H1 (cell line): ENCODE measurements around the gene MACROD1. TPM values are rescaled to one million over a fixed set of nuclear protein-coding genes. Genes with fewer than 3 reads are reported as not detected.
A peak's percentile ranks its signal among the peaks of the same experiment; 100 is the strongest.

Source experiments
- CTCF ChIA-PET: fragments of 300-600 bp; sonication (Branson Sonifier 250); formaldehyde crosslinking; loops from one replicate; lab custom pipeline; 2021; ENCODE audit not compliant: partially characterized antibody; lab: Charles Lee
- POLR2A ChIA-PET: fragments of 300-600 bp; sonication (Branson Sonifier 250); formaldehyde crosslinking; loops from one replicate; lab custom pipeline; 2021; ENCODE audit warnings: inconsistent platforms; ENCODE audit not compliant: partially characterized antibody; lab: Charles Lee
- DNase-seq, 2 experiments: peaks; one replicate each; pipeline versions ENCODE4 v3.0.0 to v3.0.0-alpha.2; 2010 to 2022; ENCODE audit warnings: low spot score in 2 of 2, low read depth in 1 of 2, mixed read lengths in 1 of 2
- FAIRE-seq: peaks from 2 replicates; lab custom pipeline; 2011; peaks lifted over from hg19 to GRCh38; lab: Jason Lieb, UNC
- H2AFZ ChIP-seq: 2 replicates; pipeline ENCODE4 v1.8.1; 2012; ENCODE audit warnings: low read length, inconsistent platforms
- H2AK5ac ChIP-seq: 2 replicates; pipeline ENCODE4 v1.6.1; 2013; ENCODE audit warnings: low read depth, low read length
- H2BK120ac ChIP-seq: replicated peaks from 2 replicates; pipeline ENCODE3; 2013; ENCODE audit warnings: low read depth, low read length, inconsistent platforms
- H2BK12ac ChIP-seq: 2 replicates; pipeline ENCODE4 v1.6.1; 2013; ENCODE audit warnings: low read depth, low read length
- H2BK15ac ChIP-seq: 2 replicates; pipeline ENCODE4 v1.6.1; 2013; ENCODE audit warnings: low read length
- H2BK20ac ChIP-seq: 2 replicates; pipeline ENCODE4 v1.6.1; 2013; ENCODE audit warnings: low read length
- H2BK5ac ChIP-seq: 2 replicates; pipeline ENCODE4 v1.6.1; 2013; ENCODE audit warnings: low read depth, low read length
- H3K14ac ChIP-seq: 2 replicates; pipeline ENCODE4 v1.6.1; 2013; ENCODE audit warnings: inconsistent platforms; ENCODE audit not compliant: insufficient read length
- H3K18ac ChIP-seq: 2 replicates; pipeline ENCODE4 v1.6.1; 2013; ENCODE audit warnings: low read length; ENCODE audit errors: extremely low read depth
- H3K23ac ChIP-seq: 2 replicates; pipeline ENCODE4 v1.6.1; 2013; ENCODE audit warnings: inconsistent platforms; ENCODE audit not compliant: insufficient read length
- H3K23me2 ChIP-seq: 2 replicates; pipeline ENCODE4 v1.6.1; 2013; ENCODE audit warnings: low read depth, low read length
- H3K27ac ChIP-seq: 2 replicates; pipeline ENCODE4 v1.6.1; 2011; ENCODE audit warnings: low read depth, low read length, inconsistent platforms
- H3K27me3 ChIP-seq, 4 experiments: replicated peaks in 1 of 4; 1 replicate in 1 of 4; 2 replicates in 3 of 4; pipeline versions ENCODE4 v1.6.1 to v1.8.1; 2011 to 2013; ENCODE audit warnings: low read length in 3 of 4, mild to moderate bottlenecking in 3 of 4, inconsistent platforms in 2 of 4, mixed read lengths in 2 of 4, moderate library complexity in 1 of 4; ENCODE audit not compliant: control insufficient read depth in 3 of 4, insufficient read depth in 3 of 4; ENCODE audit errors: extremely low read depth in 1 of 4
- H3K36me3 ChIP-seq, 4 experiments: 2 replicates each; pipeline versions ENCODE4 v1.6.1 to v1.8.1; 2011 to 2013; ENCODE audit warnings: mild to moderate bottlenecking in 4 of 4, low read length in 3 of 4, moderate library complexity in 2 of 4, control low read depth in 1 of 4, inconsistent platforms in 1 of 4; ENCODE audit not compliant: insufficient read depth in 4 of 4, control insufficient read depth in 2 of 4
- H3K4ac ChIP-seq: replicated peaks from 2 replicates; pipeline ENCODE3; 2013; ENCODE audit warnings: low read length, low read depth, mixed read lengths, inconsistent platforms; ENCODE audit not compliant: insufficient read length
- H3K4me1 ChIP-seq, 4 experiments: replicated peaks in 1 of 4; 1 replicate in 1 of 4; 2 replicates in 3 of 4; pipeline versions ENCODE4 v1.6.1 to v1.8.1; 2011 to 2013; ENCODE audit warnings: low read length in 3 of 4, inconsistent platforms in 2 of 4, mixed read lengths in 1 of 4; ENCODE audit not compliant: insufficient read depth in 4 of 4, control insufficient read depth in 3 of 4
- H3K4me2 ChIP-seq, 2 experiments: 2 replicates each; pipeline versions ENCODE4 v1.6.1 to v1.8.1; 2011 to 2013; ENCODE audit warnings: low read depth in 2 of 2, low read length in 2 of 2, control low read depth in 1 of 2, inconsistent platforms in 1 of 2, mild to moderate bottlenecking in 1 of 2; ENCODE audit not compliant: insufficient read depth in 1 of 2
- H3K4me3 ChIP-seq, 4 experiments: fragments of 200-600, 300-600 bp in 1 of 4; sonication (generic), shearing (Covaris generic), sonication (Bioruptor Twin) in 1 of 4; 2 replicates each; pipeline versions ENCODE4 v1.5.1 to v1.8.1; 2011 to 2016; ENCODE audit warnings: low read length in 4 of 4, low read depth in 3 of 4, control low read depth in 2 of 4, inconsistent platforms in 2 of 4, mild to moderate bottlenecking in 2 of 4, mixed read lengths in 1 of 4, moderate library complexity in 1 of 4; ENCODE audit not compliant: insufficient read depth in 2 of 4; ENCODE audit errors: extremely low read depth in 1 of 4
- H3K56ac ChIP-seq: replicated peaks from 2 replicates; pipeline ENCODE3; 2013; ENCODE audit warnings: low read depth, mild to moderate bottlenecking, mixed read lengths, low read length, inconsistent platforms; ENCODE audit not compliant: insufficient read length
- H3K79me1 ChIP-seq: 2 replicates; pipeline ENCODE4 v1.6.1; 2013; ENCODE audit warnings: low read depth, low read length, control low read depth
- H3K79me2 ChIP-seq, 2 experiments: 2 replicates each; pipeline versions ENCODE4 v1.6.1 to v1.8.1; 2012 to 2013; ENCODE audit warnings: low read length in 2 of 2, mild to moderate bottlenecking in 2 of 2, inconsistent platforms in 1 of 2; ENCODE audit not compliant: insufficient read depth in 2 of 2, control insufficient read depth in 1 of 2
- H3K9ac ChIP-seq, 4 experiments: replicated peaks in 1 of 4; 1 replicate in 1 of 4; 2 replicates in 3 of 4; pipeline versions ENCODE4 v1.6.1 to v1.8.1; 2011 to 2013; ENCODE audit warnings: low read depth in 3 of 4, low read length in 3 of 4, control low read depth in 2 of 4, mild to moderate bottlenecking in 2 of 4, moderate library complexity in 2 of 4, inconsistent platforms in 1 of 4; ENCODE audit errors: extremely low read depth in 1 of 4
- H3K9me3 ChIP-seq, 2 experiments: 2 replicates each; pipeline versions ENCODE4 v1.6.1 to v1.8.1; 2012 to 2013; ENCODE audit warnings: mild to moderate bottlenecking in 2 of 2, moderate library complexity in 2 of 2, control low read depth in 1 of 2, inconsistent platforms in 1 of 2, low read depth in 1 of 2, low read length in 1 of 2, mixed read lengths in 1 of 2; ENCODE audit not compliant: insufficient read depth in 2 of 2
- H4K20me1 ChIP-seq, 2 experiments: replicated peaks in 1 of 2; 2 replicates each; pipeline versions ENCODE3 to v1.8.1; 2011 to 2013; ENCODE audit warnings: inconsistent platforms in 2 of 2, low read length in 2 of 2, mild to moderate bottlenecking in 1 of 2; ENCODE audit not compliant: insufficient read depth in 2 of 2, control insufficient read depth in 1 of 2
- H4K5ac ChIP-seq: 2 replicates; pipeline ENCODE4 v1.6.1; 2013; ENCODE audit warnings: low read length, low read depth, mixed read lengths, inconsistent platforms; ENCODE audit not compliant: insufficient read length
- H4K8ac ChIP-seq: 2 replicates; pipeline ENCODE4 v1.8.0; 2013; ENCODE audit warnings: mild to moderate bottlenecking, moderate library complexity, low read length, inconsistent platforms; ENCODE audit not compliant: insufficient read depth; ENCODE audit errors: extremely low read depth
- H4K91ac ChIP-seq: replicated peaks from 2 replicates; pipeline ENCODE3; 2013; ENCODE audit warnings: low read length, mixed read lengths, inconsistent platforms; ENCODE audit not compliant: insufficient read length
- ASH2L ChIP-seq: fragments of 200-600, 300-600 bp; sonication (generic); IDR thresholded peaks from one replicate; pipeline ENCODE4 v1.7.1; 2017; ENCODE audit warnings: low read length
- BACH1 ChIP-seq: IDR thresholded peaks from 2 replicates; pipeline ENCODE4 v1.6.1; 2012; ENCODE audit warnings: low read length, improper control_type of control experiment
- CBX8 ChIP-seq: fragments of 300-800, 300-1000 bp; sonication (generic); IDR thresholded peaks from 2 replicates; pipeline ENCODE4 v1.7.1; 2016; ENCODE audit warnings: low read depth, low read length, borderline replicate concordance
- CHD2 ChIP-seq: IDR thresholded peaks from 2 replicates; pipeline ENCODE4 v1.6.1; 2012; ENCODE audit warnings: low read length, improper control_type of control experiment
- KDM1A ChIP-seq: fragments of 200-600, 300-600 bp; sonication (generic); IDR thresholded peaks from 2 replicates; pipeline ENCODE4 v1.7.1; 2016; ENCODE audit warnings: mild to moderate bottlenecking, low read length, borderline replicate concordance
- NRF1 ChIP-seq: IDR thresholded peaks from 2 replicates; pipeline ENCODE4 v1.6.1; 2011; ENCODE audit warnings: mild to moderate bottlenecking, low read depth, low read length, improper control_type of control experiment
- POLR2AphosphoS5 ChIP-seq: IDR thresholded peaks from 2 replicates; pipeline ENCODE4 v1.6.1; 2011; ENCODE audit warnings: low read depth, low read length
- RXRA ChIP-seq: IDR thresholded peaks from 2 replicates; pipeline ENCODE4 v1.6.1; 2011; ENCODE audit warnings: low read depth, mild to moderate bottlenecking, low read length, moderate library complexity; ENCODE audit not compliant: insufficient read depth
- SP4 ChIP-seq: IDR thresholded peaks from 2 replicates; pipeline ENCODE4 v1.6.1; 2012; ENCODE audit warnings: low read length, inconsistent platforms
- SRF ChIP-seq: IDR thresholded peaks from 2 replicates; pipeline ENCODE4 v1.6.1; 2011; ENCODE audit warnings: mild to moderate bottlenecking, low read depth, low read length, moderate library complexity
- SUZ12 ChIP-seq: fragments of 200-600 bp; sonication (generic); IDR thresholded peaks from 2 replicates; pipeline ENCODE4 v1.6.1; 2012; ENCODE audit warnings: mild to moderate bottlenecking, inconsistent platforms, low read length, moderate library complexity, mixed read lengths
- TAF1 ChIP-seq: IDR thresholded peaks from 2 replicates; pipeline ENCODE4 v1.6.1; 2011; ENCODE audit warnings: mild to moderate bottlenecking, low read depth, low read length
- ZNF274 ChIP-seq: IDR thresholded peaks from 2 replicates; pipeline ENCODE4 v1.7.0; 2012; ENCODE audit warnings: low read length, borderline replicate concordance; ENCODE audit errors: extremely low read depth
- WGBS, 2 experiments: shearing (Covaris generic) in 1 of 2; methylation state at CpG; one replicate each; pipeline versions ENCODE4 v1.1.6 to v1.1.7; 2013 to 2015; ENCODE audit warnings: low lambda C conversion rate in 2 of 2, mixed read lengths in 2 of 2, inconsistent platforms in 1 of 2, low coverage in 1 of 2, missing lambda C conversion rate in 1 of 2; ENCODE audit not compliant: insufficient replicate concordance in 2 of 2, insufficient coverage in 1 of 2, insufficient read length in 1 of 2; ENCODE audit errors: extremely low coverage in 1 of 2, missing lambda C conversion rate in 1 of 2; 5-methylcytosine and 5-hydroxymethylcytosine counted together
- polyA plus RNA-seq, 7 experiments: library from polyadenylated mRNA; depleted of rRNA in 3 of 7; stranded (reverse) in 5 of 7; unstranded in 2 of 7; fragments of >200 nt in 5 of 7; fragments of 200-250 nt in 2 of 7; gene quantifications; 1 replicate in 5 of 7; 2 replicates in 1 of 7; 4 replicates in 1 of 7; pipeline versions ENCODE4 v1.2.1 to v1.2.3, GENCODE V29; 2011 to 2013; ENCODE audit warnings: missing spikeins in 2 of 7, mixed read lengths in 2 of 7
- total RNA-seq: library from RNA; stranded (reverse); fragmentation: NEBNext Ultra II Directional; extraction: Animal tissue kit (Norgen Biotek cat#: 25700); gene quantifications from 2 replicates; pipeline ENCODE4 v1.2.1, GENCODE V29; 2021

Gene MACROD1
- total and polyA plus RNA-seq, 2 of the 8 experiments (the other 6 are each of a cell fraction or from before 2014, with no cell fraction given), result 19.5 to 34.1 TPM

DNA sequence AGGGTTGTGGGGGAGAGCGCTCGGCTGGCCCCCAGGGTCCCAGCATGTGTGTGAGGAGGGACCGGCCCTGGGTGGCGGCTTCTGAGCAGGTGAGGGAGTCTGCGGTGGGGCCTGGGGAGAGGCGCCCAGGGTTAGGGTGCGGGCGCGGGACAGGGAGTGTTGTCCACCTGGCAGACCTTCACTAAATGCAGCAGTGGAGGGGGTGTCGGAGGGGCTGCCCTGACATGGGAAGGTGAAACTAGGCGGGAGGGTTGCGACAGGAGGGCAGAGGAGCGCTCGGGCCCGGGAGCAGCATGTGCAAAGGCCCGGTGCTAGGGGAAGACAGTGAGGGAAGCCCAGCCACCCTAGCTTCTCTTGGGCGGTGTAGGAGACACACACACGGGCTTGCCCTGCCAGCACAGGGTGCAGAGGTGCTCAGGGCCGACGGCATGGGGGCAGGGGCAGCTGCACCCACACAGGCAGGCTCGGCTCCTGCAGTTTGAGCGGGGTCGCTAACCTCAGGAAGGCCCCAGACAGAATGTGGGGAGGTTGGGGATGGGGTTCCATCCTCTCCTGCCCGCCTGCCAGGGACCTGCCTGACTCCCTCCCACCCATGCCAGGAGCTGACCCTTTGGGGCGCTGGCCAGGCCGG, 157.5 kb downstream of the MACROD1 start:
- Histone ChIP-seq H3K23ac (no peak overlapping the region), H2BK5ac (no peak overlapping the region), H3K14ac (no peak overlapping the region), H3K4me1 (peaks cover 0 to 15% (median 10%) of the 10 kb centered on the region in 4 experiments; a peak in 5 of 7 replicates), H2BK120ac (no peak overlapping the region), H3K9ac (no peak overlapping the region), H2AFZ (no peak overlapping the region), H4K8ac (no peak overlapping the region), H2BK20ac (no peak overlapping the region), H3K79me2 (no peaks in the 10 kb centered on the region), H3K79me1 (no peaks in the 10 kb centered on the region; the same call in 1 of the 2 replicates), H3K23me2 (peaks cover 21% of the 10 kb centered on the region; the same call in 1 of the 2 replicates), H3K56ac (no peak overlapping the region), H4K20me1 (peaks cover 1 to 2% of the 10 kb centered on the region in 2 experiments), H3K4ac (no peak overlapping the region), H4K91ac (no peak overlapping the region), H2AK5ac (no peak overlapping the region), H3K18ac (no peak overlapping the region; the same call in 1 of the 2 replicates), H3K9me3 (peaks cover 0 to 6% of the 10 kb centered on the region in 2 experiments; a peak in 1 of 4 replicates), H3K27me3 (peaks cover 28 to 93% (median 74%) of the 10 kb centered on the region in 4 experiments), H2BK12ac (peak overlapping the region; percentile 11; the same call in 1 of the 2 replicates), H3K36me3 (no peaks in the 10 kb centered on the region), H3K27ac (no peak overlapping the region), H3K4me3 (peak overlapping the region in 1 of 4 experiments; percentile 57; a peak in 2 of 8 replicates), H3K4me2 (peak overlapping the region; percentile 79 to 86), H4K5ac (no peak overlapping the region), H2BK15ac (0 out of 2 replicates have a peak overlapping the region, but pooled peaks have one; percentile 72)
- ChIA-PET CTCF (interaction anchor here (0.6 to 6.3 kb wide), 17 partner anchors 8 to 173 kb away, joined by 3 to 43 read pairs (median 4); no protein-coding TSS in a partner anchor), POLR2A (interaction anchor here (0.8 to 2.7 kb wide), 8 partner anchors 8 to 173 kb away, joined by 3 to 8 read pairs (median 4); no protein-coding TSS in a partner anchor)
- FAIRE-seq, result no peak
- 89% methylated on average over 26 of the region's 26 CpGs; no CpG with 5 or more reads in 1 of the 2 experiments for WGBS, 2 experiments
- DNase-seq, result no peak
- 0 out of 2 replicates have a peak, but pooled peaks have one; percentile 41 for TF ChIP-seq KDM1A
- no peak for TF ChIP-seq SRF
- no peak for TF ChIP-seq SUZ12
- no peak for TF ChIP-seq ZNF274
- TF ChIP-seq TAF1, result 0 out of 2 replicates have a peak, but pooled peaks have one; percentile 9
- TF ChIP-seq ASH2L, result no peak
- no peak for TF ChIP-seq CHD2
- TF ChIP-seq POLR2AphosphoS5, result no peak
- no peak for TF ChIP-seq RXRA
- TF ChIP-seq CBX8, result no peak
- no peak for TF ChIP-seq NRF1
- no peak for TF ChIP-seq SP4
- TF ChIP-seq BACH1, result no peak
